GM12878 (cell line): ENCODE measurements around the gene AHNAK2. TPM values are rescaled to one million over a fixed set of nuclear protein-coding genes. Genes with fewer than 3 reads are reported as not detected.
"Not testable (repeated sequence)": the region's sequence is repeated elsewhere in the genome, so short reads cannot be mapped to it uniquely, and the experiment has no call there.

ENCODE experiments used
- ATAC-seq: fragments of 200-7000 bp; cut with Tn5 transposase; 3 replicates; pipeline ENCODE4 v1.9.1; 2020; ENCODE audit warnings: mild to moderate bottlenecking, moderate library complexity
- BruUV-seq: library from RNA; stranded (reverse); fragments of 400-500 nt; replicated peaks from 2 replicates; lab custom pipeline; 2021; lab: Mats Ljungman, UMichigan
- CTCF ChIA-PET: fragments of 300-600 bp; sonication (Branson Sonifier 250); formaldehyde crosslinking; extraction: SDS; loops from one replicate; lab custom pipeline; 2021; ENCODE audit warnings: inconsistent platforms; lab: Yijun Ruan, JAX
- POLR2A ChIA-PET: fragments of 350-600 bp; formaldehyde crosslinking; extraction: SDS; loops from one replicate; lab custom pipeline; 2021; ENCODE audit warnings: inconsistent platforms; lab: Charles Lee
- RAD21 ChIA-PET: fragments of 300-600 bp; sonication (Branson Sonifier 250); formaldehyde crosslinking; loops from one replicate; lab custom pipeline; 2023; ENCODE audit warnings: antibody characterized with exemption; ENCODE audit not compliant: unreplicated experiment; lab: Charles Lee
- SMC1A ChIA-PET: fragments of 300-600 bp; sonication (Branson Sonifier 250); formaldehyde crosslinking; loops from one replicate; lab custom pipeline; 2023; ENCODE audit not compliant: unreplicated experiment, uncharacterized antibody; lab: Charles Lee
- DNase-seq: peaks from one replicate; pipeline ENCODE4 v3.0.0-alpha.2; 2011; ENCODE audit warnings: low read depth, low spot score
- FAIRE-seq: peaks from 3 replicates; lab custom pipeline; 2011; peaks lifted over from hg19 to GRCh38; lab: Jason Lieb, UNC
- H2AFZ ChIP-seq: 2 replicates; pipeline ENCODE4 v1.6.0; 2011; ENCODE audit warnings: low read depth, low read length, control low read depth; ENCODE audit not compliant: control insufficient read depth
- H3K27ac ChIP-seq: 2 replicates; pipeline ENCODE4 v1.5.1; 2011; ENCODE audit warnings: control low read depth; ENCODE audit not compliant: control insufficient read depth, insufficient read depth
- H3K27me3 ChIP-seq, 2 experiments: replicated peaks in 1 of 2; 2 replicates each; pipeline versions ENCODE4 v1.6.0 to v1.6.1; 2011; ENCODE audit warnings: low read length in 1 of 2; ENCODE audit not compliant: control insufficient read depth in 2 of 2, insufficient read depth in 2 of 2
- H3K36me3 ChIP-seq, 2 experiments: 2 replicates each; pipeline ENCODE4 v1.5.1; 2011; ENCODE audit warnings: low read length in 1 of 2; ENCODE audit not compliant: control insufficient read depth in 2 of 2, insufficient read depth in 2 of 2
- H3K4me1 ChIP-seq: 2 replicates; pipeline ENCODE4 v1.6.1; 2011; ENCODE audit warnings: mild to moderate bottlenecking, low read length, moderate library complexity, mixed read lengths; ENCODE audit not compliant: control insufficient read depth, insufficient read depth
- H3K4me2 ChIP-seq: 2 replicates; pipeline ENCODE4 v1.6.0; 2011; ENCODE audit warnings: control low read depth; ENCODE audit not compliant: control insufficient read depth, insufficient read depth
- H3K4me3 ChIP-seq: fragments of 200-600 bp; sonication (generic); 2 replicates; pipeline ENCODE4 v1.5.1; 2016
- H3K79me2 ChIP-seq: 2 replicates; pipeline ENCODE4 v1.6.0; 2011; ENCODE audit warnings: low read length; ENCODE audit not compliant: control insufficient read depth, insufficient read depth
- H3K9ac ChIP-seq: 2 replicates; pipeline ENCODE4 v1.8.0; 2011; ENCODE audit warnings: low read length, control low read depth, mixed read lengths; ENCODE audit not compliant: control insufficient read depth, insufficient read depth
- H3K9me3 ChIP-seq: replicated peaks from 3 replicates; pipeline ENCODE4 v1.5.1; 2011; ENCODE audit warnings: mild to moderate bottlenecking, low read length; ENCODE audit not compliant: control insufficient read depth, insufficient read depth
- H4K20me1 ChIP-seq: 2 replicates; pipeline ENCODE4 v1.6.0; 2011; ENCODE audit not compliant: control insufficient read depth, insufficient read depth
- MEF2B ChIP-seq: fragments of 450-650 bp; IDR thresholded peaks from 2 replicates; pipeline ENCODE4 v1.6.1; 2018; ENCODE audit warnings: mild to moderate bottlenecking, moderate library complexity; ENCODE audit not compliant: partially characterized antibody, poor library complexity, severe bottlenecking
- WGBS: methylation state at CpG from one replicate; pipeline ENCODE4 v1.1.6; 2016; ENCODE audit warnings: low lambda C conversion rate; ENCODE audit not compliant: insufficient replicate concordance, insufficient coverage; ENCODE audit errors: missing lambda C conversion rate; 5-methylcytosine and 5-hydroxymethylcytosine counted together
- in situ Hi-C: fragments of 300-500 bp; cut with MboI; formaldehyde crosslinking; loops from 9 replicates; pipeline ENCODE4 v1.14.3; 2018; ENCODE audit warnings: mixed read lengths
- intact Hi-C: fragments of 100-400 bp; cut with micrococcal nuclease; formaldehyde crosslinking; loops from one replicate; pipeline ENCODE4 v1.14.2; 2022; ENCODE audit not compliant: unreplicated experiment
- polyA plus RNA-seq, 11 experiments: library from polyadenylated mRNA; depleted of rRNA in 4 of 11; unstranded in 6 of 11; stranded (reverse) in 5 of 11; fragments of >200 nt; fragmentation: Nextera tagmentation in 4 of 11; fragmentation: Illumina TruSeq in 1 of 11; extraction: Ambion mirVana in 4 of 11; extraction: Trizol in 1 of 11; gene quantifications; 1 replicate in 1 of 11; 2 replicates in 10 of 11; pipeline versions ENCODE4 v1.2.1 to v1.2.3, GENCODE V29; 2011 to 2016; ENCODE audit warnings: inconsistent platforms in 2 of 11, missing spikeins in 2 of 11, low read depth in 1 of 11
- total RNA-seq, 4 experiments: library from RNA; depleted of rRNA in 3 of 4; stranded (reverse); fragments of >200 nt in 3 of 4; fragmentation: Illumina TruSeq in 1 of 4; extraction: Trizol in 1 of 4; gene quantifications; 2 replicates each; pipeline versions ENCODE4 v1.2.1 to v1.2.3, GENCODE V29; 2013 to 2021
- TF ChIP-seq, protein P1 (sequence below): fragments of 450-650 bp; IDR thresholded peaks from 2 replicates; pipeline ENCODE4 v1.6.1; 2016; ENCODE audit warnings: mild to moderate bottlenecking, moderate library complexity, borderline replicate concordance

The AHNAK2 gene
- total and polyA plus RNA-seq, 10 of the 15 experiments (the other 5 are each of a cell fraction or from before 2014, with no cell fraction given), result 0.03 to 0.10 TPM; not detected in 8

DNA sequence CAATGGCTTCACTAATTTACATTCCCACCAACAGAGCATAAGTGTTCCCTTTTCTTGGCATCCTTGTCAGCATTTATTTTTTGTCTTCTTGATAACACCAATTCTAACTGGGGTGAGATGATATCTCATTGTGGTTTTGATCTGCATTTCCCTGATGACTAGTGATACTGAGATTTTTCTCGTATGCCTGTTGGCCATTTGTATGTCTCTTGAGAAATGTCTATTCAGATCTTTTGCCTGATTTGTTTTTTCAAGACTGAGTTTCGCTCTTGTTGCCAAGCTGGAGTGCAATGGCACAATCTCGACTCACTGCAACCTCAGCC, 58.2 kb downstream of the AHNAK2 start (continued):
- TF ChIP-seq, protein P1, sequence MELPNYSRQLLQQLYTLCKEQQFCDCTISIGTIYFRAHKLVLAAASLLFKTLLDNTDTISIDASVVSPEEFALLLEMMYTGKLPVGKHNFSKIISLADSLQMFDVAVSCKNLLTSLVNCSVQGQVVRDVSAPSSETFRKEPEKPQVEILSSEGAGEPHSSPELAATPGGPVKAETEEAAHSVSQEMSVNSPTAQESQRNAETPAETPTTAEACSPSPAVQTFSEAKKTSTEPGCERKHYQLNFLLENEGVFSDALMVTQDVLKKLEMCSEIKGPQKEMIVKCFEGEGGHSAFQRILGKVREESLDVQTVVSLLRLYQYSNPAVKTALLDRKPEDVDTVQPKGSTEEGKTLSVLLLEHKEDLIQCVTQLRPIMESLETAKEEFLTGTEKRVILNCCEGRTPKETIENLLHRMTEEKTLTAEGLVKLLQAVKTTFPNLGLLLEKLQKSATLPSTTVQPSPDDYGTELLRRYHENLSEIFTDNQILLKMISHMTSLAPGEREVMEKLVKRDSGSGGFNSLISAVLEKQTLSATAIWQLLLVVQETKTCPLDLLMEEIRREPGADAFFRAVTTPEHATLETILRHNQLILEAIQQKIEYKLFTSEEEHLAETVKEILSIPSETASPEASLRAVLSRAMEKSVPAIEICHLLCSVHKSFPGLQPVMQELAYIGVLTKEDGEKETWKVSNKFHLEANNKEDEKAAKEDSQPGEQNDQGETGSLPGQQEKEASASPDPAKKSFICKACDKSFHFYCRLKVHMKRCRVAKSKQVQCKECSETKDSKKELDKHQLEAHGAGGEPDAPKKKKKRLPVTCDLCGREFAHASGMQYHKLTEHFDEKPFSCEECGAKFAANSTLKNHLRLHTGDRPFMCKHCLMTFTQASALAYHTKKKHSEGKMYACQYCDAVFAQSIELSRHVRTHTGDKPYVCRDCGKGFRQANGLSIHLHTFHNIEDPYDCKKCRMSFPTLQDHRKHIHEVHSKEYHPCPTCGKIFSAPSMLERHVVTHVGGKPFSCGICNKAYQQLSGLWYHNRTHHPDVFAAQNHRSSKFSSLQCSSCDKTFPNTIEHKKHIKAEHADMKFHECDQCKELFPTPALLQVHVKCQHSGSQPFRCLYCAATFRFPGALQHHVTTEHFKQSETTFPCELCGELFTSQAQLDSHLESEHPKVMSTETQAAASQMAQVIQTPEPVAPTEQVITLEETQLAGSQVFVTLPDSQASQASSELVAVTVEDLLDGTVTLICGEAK, result no peak

DNA sequence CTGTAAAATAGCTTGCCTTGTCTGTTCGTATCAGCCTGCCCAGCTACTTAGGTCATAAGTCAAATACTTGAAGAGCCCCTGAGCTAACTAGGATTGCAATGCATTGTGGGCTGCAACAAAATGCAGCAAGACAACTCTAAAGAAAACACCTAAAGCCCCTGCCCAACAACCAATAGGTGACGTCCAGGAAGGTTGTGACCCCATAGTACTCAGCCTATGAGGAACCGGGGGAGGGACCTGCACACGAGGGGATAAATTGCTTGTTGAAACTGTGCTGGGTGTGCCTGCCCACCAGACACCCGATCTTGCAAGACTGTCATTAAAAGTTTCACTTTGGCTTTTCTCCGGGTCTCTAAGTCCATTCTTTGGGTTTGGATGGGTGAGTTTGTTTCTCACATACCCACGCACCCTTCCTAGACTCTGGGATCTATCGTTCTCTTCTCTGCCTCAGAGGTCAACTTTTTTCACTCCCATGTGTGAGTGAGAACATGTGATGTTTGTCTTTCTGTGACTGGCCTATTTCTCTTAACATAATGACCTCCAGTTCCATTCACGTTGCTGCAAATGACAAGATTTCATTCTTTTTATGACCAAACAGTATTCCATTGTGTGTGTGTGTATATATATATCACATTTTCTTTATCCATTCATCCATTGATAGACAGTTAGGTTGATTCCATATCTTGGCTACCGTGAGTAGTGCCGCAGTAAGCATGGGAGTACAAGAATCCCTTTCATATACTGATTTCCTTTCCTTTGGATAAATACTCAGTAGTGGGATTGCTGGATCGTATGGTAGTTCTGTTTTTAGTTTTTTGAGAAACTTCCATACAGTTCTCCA, 58.8 kb downstream of the AHNAK2 start:
- H4K20me1 ChIP-seq, H3K79me2 ChIP-seq, H3K9me3 ChIP-seq, ATAC-seq, RAD21 ChIA-PET, BruUV-seq, H3K27me3 ChIP-seq, POLR2A ChIA-PET, H3K4me2 ChIP-seq, CTCF ChIA-PET, H2AFZ ChIP-seq, H3K27ac ChIP-seq, H3K36me3 ChIP-seq, in situ Hi-C loops, H3K9ac ChIP-seq, FAIRE-seq, DNase-seq, SMC1A ChIA-PET, intact Hi-C loops, H3K4me3 ChIP-seq: not testable (repeated sequence)
- TF ChIP-seq MEF2B, result peak; percentile 19
- peaks cover 16% of the 10 kb centered on the region for H3K4me1 ChIP-seq
- WGBS, result 58% methylated on average over 12 of the region's 12 CpGs
